Mesendoderm (in vitro differentiated cells): ENCODE data around the gene DGAT2.

ENCODE experiments used
- DNase-seq: peaks from one replicate; pipeline ENCODE4 v3.0.0; 2013
- H2AK5ac ChIP-seq: 2 replicates; pipeline ENCODE4 v1.6.1; 2013; ENCODE audit warnings: low read length, inconsistent platforms
- H2BK120ac ChIP-seq: 2 replicates; pipeline ENCODE4 v1.6.1; 2013; ENCODE audit warnings: low read depth, mild to moderate bottlenecking, low read length, moderate library complexity, mixed read lengths
- H2BK15ac ChIP-seq: replicated peaks from 2 replicates; pipeline ENCODE4 v1.6.1; 2013; ENCODE audit warnings: low read depth, mild to moderate bottlenecking, moderate library complexity
- H2BK5ac ChIP-seq: 2 replicates; pipeline ENCODE4 v1.6.1; 2013; ENCODE audit warnings: low read length, inconsistent platforms
- H3K18ac ChIP-seq: 2 replicates; pipeline ENCODE4 v1.6.1; 2013; ENCODE audit warnings: mild to moderate bottlenecking, low read length, mixed read lengths
- H3K23ac ChIP-seq: one replicate; pipeline ENCODE4 v1.6.1; 2013; ENCODE audit warnings: low read length
- H3K27ac ChIP-seq: 2 replicates; pipeline ENCODE4 v1.5.1; 2013; ENCODE audit warnings: low read depth, mild to moderate bottlenecking, inconsistent platforms, low read length, moderate library complexity
- H3K27me3 ChIP-seq: 2 replicates; pipeline ENCODE4 v1.6.1; 2013; ENCODE audit warnings: low read length, control low read depth, mild to moderate bottlenecking, inconsistent platforms; ENCODE audit not compliant: insufficient read depth, poor library complexity
- H3K36me3 ChIP-seq: 2 replicates; pipeline ENCODE4 v1.6.1; 2013; ENCODE audit warnings: low read length, inconsistent platforms; ENCODE audit not compliant: control insufficient read depth, insufficient read depth
- H3K4ac ChIP-seq: one replicate; pipeline ENCODE4 v1.6.1; 2013; ENCODE audit warnings: low read depth, mild to moderate bottlenecking, low read length, moderate library complexity
- H3K4me1 ChIP-seq: 2 replicates; pipeline ENCODE4 v1.6.1; 2013; ENCODE audit warnings: low read depth, low read length, inconsistent platforms; ENCODE audit not compliant: control insufficient read depth
- H3K4me2 ChIP-seq: 2 replicates; pipeline ENCODE4 v1.6.1; 2013; ENCODE audit warnings: low read length
- H3K4me3 ChIP-seq: 2 replicates; pipeline ENCODE4 v1.5.1; 2013; ENCODE audit warnings: mild to moderate bottlenecking, low read length
- H3K56ac ChIP-seq: one replicate; pipeline ENCODE4 v1.6.1; 2013; ENCODE audit warnings: low read length
- H3K79me1 ChIP-seq: 2 replicates; pipeline ENCODE4 v1.6.1; 2013; ENCODE audit warnings: low read length, inconsistent platforms
- H3K79me2 ChIP-seq: 2 replicates; pipeline ENCODE4 v1.6.1; 2013; ENCODE audit warnings: mild to moderate bottlenecking, low read length; ENCODE audit not compliant: control insufficient read depth, insufficient read depth
- H3K9ac ChIP-seq: 2 replicates; pipeline ENCODE4 v1.6.1; 2013; ENCODE audit warnings: low read length, inconsistent platforms
- H4K5ac ChIP-seq: one replicate; pipeline ENCODE4 v1.6.1; 2013; ENCODE audit warnings: low read length
- H4K8ac ChIP-seq: one replicate; pipeline ENCODE4 v1.6.1; 2013; ENCODE audit warnings: low read depth, mild to moderate bottlenecking, control low read depth, low read length, moderate library complexity
- WGBS: extraction: QIAGEN DNeasy Blood & Tissue Kit; methylation state at CpG from one replicate; pipeline ENCODE4 v1.1.7; 2013; ENCODE audit warnings: low lambda C conversion rate, missing lambda C conversion rate; ENCODE audit not compliant: insufficient coverage; ENCODE audit errors: extremely low coverage; 5-methylcytosine and 5-hydroxymethylcytosine counted together

The DGAT2 gene

GRCh38 chr11:75760243-75760642, 8.3 kb upstream of the DGAT2 start:
- H3K4me3 ChIP-seq = no peak overlapping the region
- no peak overlapping the region for H3K9ac ChIP-seq
- no peak overlapping the region for H4K8ac ChIP-seq
- H2BK120ac ChIP-seq = no peak overlapping the region
- H3K18ac ChIP-seq = no peak overlapping the region
- no peaks in the 10 kb centered on the region for H3K79me2 ChIP-seq
- no peak overlapping the region for H2BK5ac ChIP-seq
- H3K56ac ChIP-seq = no peak overlapping the region
- DNase-seq = no peak
- H3K27me3 ChIP-seq = no peaks in the 10 kb centered on the region
- no peaks in the 10 kb centered on the region for H3K4me1 ChIP-seq
- H2BK15ac ChIP-seq = no peak overlapping the region
- H3K23ac ChIP-seq = no peak overlapping the region
- no peak overlapping the region for H3K4me2 ChIP-seq
- H3K4ac ChIP-seq = no peak overlapping the region
- no peaks in the 10 kb centered on the region for H3K79me1 ChIP-seq
- no peaks in the 10 kb centered on the region for H3K36me3 ChIP-seq
- no peak overlapping the region for H2AK5ac ChIP-seq
- no peak overlapping the region for H4K5ac ChIP-seq
- H3K27ac ChIP-seq = no peak overlapping the region

- WGBS = no CpG with 5 or more reads among the region's 3 CpGs
- DNase-seq = no peak
- no peak overlapping the region for H3K23ac ChIP-seq
Observed at GRCh38 chr11:75760710-75761493, 7.7 kb upstream of the DGAT2 start.

GRCh38 chr11:75762158-75762557, 6.4 kb upstream of the DGAT2 start:
- Histone ChIP-seq H3K79me1 (no peaks in the 10 kb centered on the region), H3K4ac (no peak overlapping the region), H4K5ac (no peak overlapping the region), H3K9ac (no peak overlapping the region), H2AK5ac (no peak overlapping the region), H2BK120ac (no peak overlapping the region), H3K23ac (no peak overlapping the region), H4K8ac (no peak overlapping the region), H2BK5ac (no peak overlapping the region), H3K36me3 (no peaks in the 10 kb centered on the region), H3K18ac (no peak overlapping the region), H2BK15ac (no peak overlapping the region), H3K27ac (no peak overlapping the region), H3K27me3 (no peaks in the 10 kb centered on the region), H3K4me1 (peaks cover 5% of the 10 kb centered on the region), H3K56ac (no peak overlapping the region), H3K4me3 (no peak overlapping the region), H3K4me2 (no peak overlapping the region), H3K79me2 (no peaks in the 10 kb centered on the region)
- WGBS = no CpG with 5 or more reads among the region's 8 CpGs
- DNase-seq = no peak

More at GRCh38 chr11:75760710-75761493, 7.7 kb upstream of the DGAT2 start:
- H4K8ac ChIP-seq = no peak overlapping the region
- H3K4me2 ChIP-seq = no peak overlapping the region
- H2AK5ac ChIP-seq = no peak overlapping the region
- no peak overlapping the region for H2BK120ac ChIP-seq
- H3K56ac ChIP-seq = no peak overlapping the region
- H3K27me3 ChIP-seq = no peaks in the 10 kb centered on the region
- no peak overlapping the region for H2BK5ac ChIP-seq
- no peak overlapping the region for H3K4ac ChIP-seq
- H3K79me2 ChIP-seq = no peaks in the 10 kb centered on the region
- H3K27ac ChIP-seq = no peak overlapping the region
- no peaks in the 10 kb centered on the region for H3K4me1 ChIP-seq
- H3K36me3 ChIP-seq = no peaks in the 10 kb centered on the region
- H3K79me1 ChIP-seq = no peaks in the 10 kb centered on the region
- H3K9ac ChIP-seq = no peak overlapping the region
- H4K5ac ChIP-seq = no peak overlapping the region
- no peak overlapping the region for H3K18ac ChIP-seq
- no peak overlapping the region for H2BK15ac ChIP-seq
- no peak overlapping the region for H3K4me3 ChIP-seq

GRCh38 chr11:75762885-75763284, 5.7 kb upstream of the DGAT2 start:
- Histone ChIP-seq H2BK120ac (no peak overlapping the region), H3K23ac (no peak overlapping the region), H3K4me3 (no peak overlapping the region), H3K4me2 (no peak overlapping the region), H3K4ac (no peak overlapping the region), H3K27me3 (no peaks in the 10 kb centered on the region), H3K18ac (no peak overlapping the region), H3K9ac (no peak overlapping the region), H3K79me2 (no peaks in the 10 kb centered on the region), H4K8ac (no peak overlapping the region), H3K79me1 (no peaks in the 10 kb centered on the region), H2BK15ac (no peak overlapping the region), H3K27ac (no peak overlapping the region), H3K4me1 (peaks cover 6% of the 10 kb centered on the region), H3K36me3 (no peaks in the 10 kb centered on the region), H3K56ac (no peak overlapping the region), H2AK5ac (peak overlapping the region; percentile 67), H2BK5ac (no peak overlapping the region), H4K5ac (no peak overlapping the region)
- DNase-seq = no peak
- WGBS = no CpG with 5 or more reads among the region's 2 CpGs

GRCh38 chr11:75763846-75764245, 4.7 kb upstream of the DGAT2 start:
- no peak overlapping the region for H2BK5ac ChIP-seq
- no peak overlapping the region for H4K8ac ChIP-seq
- H3K56ac ChIP-seq = no peak overlapping the region
- no peak overlapping the region for H2BK15ac ChIP-seq
- no peak overlapping the region for H3K23ac ChIP-seq
- no peaks in the 10 kb centered on the region for H3K36me3 ChIP-seq
- H3K9ac ChIP-seq = no peak overlapping the region
- no peak overlapping the region for H2AK5ac ChIP-seq
- WGBS = no CpG with 5 or more reads among the region's 3 CpGs
- no peak overlapping the region for H3K4me3 ChIP-seq
- no peak overlapping the region for H3K18ac ChIP-seq
- H3K4me2 ChIP-seq = no peak overlapping the region
- no peaks in the 10 kb centered on the region for H3K79me2 ChIP-seq
- H3K4ac ChIP-seq = no peak overlapping the region
- no peak for DNase-seq
- peaks cover 8% of the 10 kb centered on the region for H3K4me1 ChIP-seq
- H2BK120ac ChIP-seq = no peak overlapping the region
- H3K79me1 ChIP-seq = no peaks in the 10 kb centered on the region
- no peak overlapping the region for H4K5ac ChIP-seq
- H3K27me3 ChIP-seq = no peaks in the 10 kb centered on the region
- H3K27ac ChIP-seq = no peak overlapping the region

GRCh38 chr11:75765116-75765515, 3.5 kb upstream of the DGAT2 start:
- Histone ChIP-seq H3K23ac (no peak overlapping the region), H2BK15ac (no peak overlapping the region), H3K4me3 (no peak overlapping the region), H3K27me3 (no peaks in the 10 kb centered on the region), H3K56ac (no peak overlapping the region), H3K79me1 (no peaks in the 10 kb centered on the region), H3K27ac (no peak overlapping the region), H4K8ac (no peak overlapping the region), H3K4ac (no peak overlapping the region), H2BK5ac (no peak overlapping the region), H3K36me3 (no peaks in the 10 kb centered on the region), H3K18ac (no peak overlapping the region), H2BK120ac (no peak overlapping the region), H3K9ac (no peak overlapping the region), H3K4me1 (peaks cover 14% of the 10 kb centered on the region), H3K79me2 (no peaks in the 10 kb centered on the region), H3K4me2 (no peak overlapping the region), H2AK5ac (no peak overlapping the region), H4K5ac (no peak overlapping the region)
- WGBS = no CpG with 5 or more reads among the region's 3 CpGs
- no peak for DNase-seq
